ENCODE data around the gene SNX2. TPM values are rescaled to one million over a fixed set of nuclear protein-coding genes. Genes with fewer than 3 reads are reported as not detected.

SNX2 gene
- total RNA-seq, 1 donor = 124 TPM

- H3K4me2 ChIP-seq (ENCODE audit: insufficient read depth, low read length) = no peak overlapping the region
These were observed 19.1 kb upstream of the SNX2 start for GRCh38 chr5:122755783-122756182.

DNA sequence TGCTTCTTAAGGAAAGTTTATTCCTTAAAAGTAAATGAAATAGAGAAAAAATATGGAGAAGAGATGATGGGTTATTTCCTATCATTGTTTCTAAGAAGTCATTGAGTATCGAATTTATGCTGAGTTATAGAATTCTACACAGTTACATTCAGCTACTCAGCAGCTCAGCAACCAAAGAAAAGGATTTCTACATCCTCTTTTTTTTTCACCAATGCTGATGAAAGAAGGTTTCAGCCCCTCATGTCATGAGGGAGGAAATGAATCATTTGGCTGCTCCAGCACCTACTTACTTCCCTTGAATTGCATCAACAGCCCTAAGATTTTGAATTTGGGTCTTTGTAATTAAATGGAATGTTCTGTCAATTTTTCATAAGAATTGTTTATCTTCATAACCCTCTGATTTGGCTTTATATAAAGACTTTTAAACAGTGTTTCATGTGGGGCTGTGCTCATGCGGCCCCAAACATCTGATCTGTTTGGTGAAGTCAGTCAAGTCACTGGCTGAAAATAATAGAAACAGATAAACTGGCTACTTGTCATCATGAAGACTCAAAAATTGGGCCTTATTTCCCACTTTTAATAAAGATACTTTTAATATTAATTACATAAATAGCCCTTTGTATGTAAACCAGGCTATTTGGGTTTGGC lies 18.5 kb upstream of the SNX2 start:
- DNase-seq (ENCODE audit: insufficient read length, low spot score, missing footprints) = peak; percentile 82
- Histone ChIP-seq H3K9me3 (ENCODE audit: low read depth, low read length) (no peaks in the 10 kb centered on the region), H3K27me3 (ENCODE audit: insufficient read depth, low read length) (no peaks in the 10 kb centered on the region), H3K79me2 (ENCODE audit: insufficient read depth, low read length) (no peaks in the 10 kb centered on the region), H3K4me1 (ENCODE audit: insufficient read depth, low read length) (peaks cover 13% of the 10 kb centered on the region), H3K4me3 (ENCODE audit: insufficient read depth, low read length) (no peak overlapping the region), H3K27ac (ENCODE audit: low read depth, low read length) (no peak overlapping the region), H4K20me1 (ENCODE audit: insufficient read depth, low read length) (no peaks in the 10 kb centered on the region), H2AFZ (ENCODE audit: low read length) (peak overlapping the region; percentile 6), H3K4me2 (ENCODE audit: insufficient read depth, low read length) (no peak overlapping the region), H3K36me3 (ENCODE audit: insufficient read depth, low read length) (no peaks in the 10 kb centered on the region)
- no peak for TF ChIP-seq CTCF (IDR thresholded peaks at IDR 0.05; ENCODE audit: extremely low read depth, low read depth, low read length)

More at GRCh38 chr5:122755783-122756182, 19.1 kb upstream of the SNX2 start:
- Histone ChIP-seq H3K4me3 (ENCODE audit: insufficient read depth, low read length) (no peak overlapping the region), H3K79me2 (ENCODE audit: insufficient read depth, low read length) (no peaks in the 10 kb centered on the region), H3K9me3 (ENCODE audit: low read depth, low read length) (no peaks in the 10 kb centered on the region), H4K20me1 (ENCODE audit: insufficient read depth, low read length) (no peaks in the 10 kb centered on the region), H3K4me1 (ENCODE audit: insufficient read depth, low read length) (peaks cover 18% of the 10 kb centered on the region), H3K27ac (ENCODE audit: low read depth, low read length) (no peak overlapping the region), H3K27me3 (ENCODE audit: insufficient read depth, low read length) (no peaks in the 10 kb centered on the region), H2AFZ (ENCODE audit: low read length) (peak overlapping the region; percentile 6), H3K36me3 (ENCODE audit: insufficient read depth, low read length) (no peaks in the 10 kb centered on the region)
- TF ChIP-seq CTCF (IDR thresholded peaks at IDR 0.05; ENCODE audit: extremely low read depth, low read depth, low read length) = no peak
- DNase-seq (ENCODE audit: insufficient read length, low spot score, missing footprints) = no peak

- Histone ChIP-seq H4K20me1 (ENCODE audit: insufficient read depth, low read length) (no peaks in the 10 kb centered on the region), H3K79me2 (ENCODE audit: insufficient read depth, low read length) (no peaks in the 10 kb centered on the region), H2AFZ (ENCODE audit: low read length) (no peak overlapping the region), H3K9me3 (ENCODE audit: low read depth, low read length) (no peaks in the 10 kb centered on the region), H3K36me3 (ENCODE audit: insufficient read depth, low read length) (no peaks in the 10 kb centered on the region), H3K4me3 (ENCODE audit: insufficient read depth, low read length) (no peak overlapping the region), H3K27ac (ENCODE audit: low read depth, low read length) (no peak overlapping the region), H3K27me3 (ENCODE audit: insufficient read depth, low read length) (no peaks in the 10 kb centered on the region), H3K4me1 (ENCODE audit: insufficient read depth, low read length) (peaks cover 9% of the 10 kb centered on the region), H3K4me2 (ENCODE audit: insufficient read depth, low read length) (no peak overlapping the region)
- DNase-seq (ENCODE audit: insufficient read length, low spot score, missing footprints) = no peak
- TF ChIP-seq CTCF (IDR thresholded peaks at IDR 0.05; ENCODE audit: extremely low read depth, low read depth, low read length) = no peak
These were observed 17.6 kb upstream of the SNX2 start for GRCh38 chr5:122757285-122757684.

DNA sequence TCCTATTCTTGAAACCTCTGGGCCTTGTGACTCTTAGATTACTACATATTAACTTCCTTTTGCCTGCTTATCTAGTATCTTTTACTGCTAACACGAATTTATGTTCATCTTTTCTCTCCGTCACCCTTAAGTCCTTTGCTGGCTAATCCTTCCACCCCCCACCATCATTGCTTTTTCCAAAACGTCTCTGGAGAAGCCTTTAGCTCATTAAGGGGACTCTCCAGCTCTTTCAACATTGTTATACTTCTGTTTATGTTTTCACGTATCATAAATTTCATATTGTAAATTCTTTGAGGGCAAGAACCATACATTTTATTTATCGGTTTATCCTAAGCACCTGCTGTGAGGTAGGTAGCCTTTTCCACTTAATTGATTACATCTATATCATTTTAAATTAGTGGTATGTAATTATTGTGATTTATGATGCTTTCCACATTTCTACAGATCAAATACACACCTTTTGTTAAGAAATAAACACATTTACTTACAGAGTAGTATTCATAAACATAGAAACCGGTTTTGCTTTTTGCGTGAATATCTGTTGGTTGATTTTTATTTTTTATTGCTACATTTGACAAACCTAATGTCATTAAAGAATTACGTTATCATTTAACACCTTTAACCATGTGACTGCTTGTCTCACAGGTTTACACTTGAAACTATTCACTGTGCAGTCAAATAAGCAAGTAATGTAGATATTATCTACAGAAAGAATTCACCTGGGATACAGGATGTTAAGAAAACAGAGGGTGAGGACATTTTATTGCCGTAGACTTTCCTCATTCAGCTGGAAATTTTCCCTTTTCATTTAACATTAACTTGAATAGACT lies 15.4 kb upstream of the SNX2 start:
- Histone ChIP-seq H3K36me3 (ENCODE audit: insufficient read depth, low read length) (no peaks in the 10 kb centered on the region), H3K79me2 (ENCODE audit: insufficient read depth, low read length) (no peaks in the 10 kb centered on the region), H2AFZ (ENCODE audit: low read length) (no peak overlapping the region), H3K27me3 (ENCODE audit: insufficient read depth, low read length) (no peaks in the 10 kb centered on the region), H4K20me1 (ENCODE audit: insufficient read depth, low read length) (no peaks in the 10 kb centered on the region), H3K4me1 (ENCODE audit: insufficient read depth, low read length) (peaks cover 9% of the 10 kb centered on the region), H3K9me3 (ENCODE audit: low read depth, low read length) (no peaks in the 10 kb centered on the region), H3K27ac (ENCODE audit: low read depth, low read length) (no peak overlapping the region), H3K4me3 (ENCODE audit: insufficient read depth, low read length) (no peak overlapping the region), H3K4me2 (ENCODE audit: insufficient read depth, low read length) (no peak overlapping the region)
- DNase-seq (ENCODE audit: insufficient read length, low spot score, missing footprints) = no peak
- no peak for TF ChIP-seq CTCF (IDR thresholded peaks at IDR 0.05; ENCODE audit: extremely low read depth, low read depth, low read length)

Measured in osteoblast (primary cell).